ENCODE results near the gene HSF4.

GRCh38 chr16:67163999-67164558 is 466 bp upstream of the HSF4 start:
- TF ChIP-seq, protein P1, sequence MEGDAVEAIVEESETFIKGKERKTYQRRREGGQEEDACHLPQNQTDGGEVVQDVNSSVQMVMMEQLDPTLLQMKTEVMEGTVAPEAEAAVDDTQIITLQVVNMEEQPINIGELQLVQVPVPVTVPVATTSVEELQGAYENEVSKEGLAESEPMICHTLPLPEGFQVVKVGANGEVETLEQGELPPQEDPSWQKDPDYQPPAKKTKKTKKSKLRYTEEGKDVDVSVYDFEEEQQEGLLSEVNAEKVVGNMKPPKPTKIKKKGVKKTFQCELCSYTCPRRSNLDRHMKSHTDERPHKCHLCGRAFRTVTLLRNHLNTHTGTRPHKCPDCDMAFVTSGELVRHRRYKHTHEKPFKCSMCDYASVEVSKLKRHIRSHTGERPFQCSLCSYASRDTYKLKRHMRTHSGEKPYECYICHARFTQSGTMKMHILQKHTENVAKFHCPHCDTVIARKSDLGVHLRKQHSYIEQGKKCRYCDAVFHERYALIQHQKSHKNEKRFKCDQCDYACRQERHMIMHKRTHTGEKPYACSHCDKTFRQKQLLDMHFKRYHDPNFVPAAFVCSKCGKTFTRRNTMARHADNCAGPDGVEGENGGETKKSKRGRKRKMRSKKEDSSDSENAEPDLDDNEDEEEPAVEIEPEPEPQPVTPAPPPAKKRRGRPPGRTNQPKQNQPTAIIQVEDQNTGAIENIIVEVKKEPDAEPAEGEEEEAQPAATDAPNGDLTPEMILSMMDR (IDR thresholded peaks at IDR 0.05; ENCODE audit: insufficient read depth, low read length, poor library complexity, severe bottlenecking): no peak
- no peak for TF ChIP-seq EZH2phosphoT487 (conservative IDR thresholded peaks at IDR 0.05; ENCODE audit: low read length)

Measured in SU-DHL-6 (cell line).